Endothelial cell of umbilical vein (primary cell): ENCODE results near the gene CARD9. TPM values are rescaled to one million over a fixed set of nuclear protein-coding genes. Genes with fewer than 3 reads are reported as not detected.
A peak's percentile ranks its signal among the peaks of the same experiment; 100 is the strongest.

Source experiments
- BruUV-seq: library from RNA; stranded (reverse); fragments of 400-500 nt; replicated peaks from 2 replicates; lab custom pipeline; 2021; lab: Mats Ljungman, UMichigan
- CTCF ChIA-PET: fragments of 300-600, 350-600 bp; sonication (Branson Sonifier 250); formaldehyde crosslinking; loops from one replicate; lab custom pipeline; 2021; ENCODE audit warnings: antibody characterized with exemption, inconsistent platforms; lab: Charles Lee
- POLR2A ChIA-PET: fragments of 300-600, 350-600 bp; sonication (Branson Sonifier 250); formaldehyde crosslinking; loops from one replicate; lab custom pipeline; 2021; ENCODE audit warnings: antibody characterized with exemption, inconsistent platforms; lab: Charles Lee
- DNase-seq: peaks from one replicate; pipeline ENCODE4 v3.0.0-alpha.2; 2011; ENCODE audit warnings: low read depth, low spot score
- FAIRE-seq: peaks from 2 replicates; lab custom pipeline; 2011; peaks lifted over from hg19 to GRCh38; lab: Jason Lieb, UNC
- H2AFZ ChIP-seq: 2 replicates; pipeline ENCODE4 v1.6.0; 2012; ENCODE audit warnings: low read depth, low read length, control low read depth, inconsistent platforms
- H3K27ac ChIP-seq: 2 replicates; pipeline ENCODE4 v1.5.1; 2011; ENCODE audit warnings: low read depth, mild to moderate bottlenecking, control low read depth, low read length, moderate library complexity; ENCODE audit not compliant: insufficient read depth
- H3K27me3 ChIP-seq, 2 experiments: 2 replicates each; pipeline versions ENCODE4 v1.6.0 to v1.6.1; 2011; ENCODE audit warnings: low read length in 2 of 2, mixed read lengths in 1 of 2; ENCODE audit not compliant: control insufficient read depth in 2 of 2, insufficient read depth in 2 of 2
- H3K36me3 ChIP-seq, 2 experiments: 2 replicates in 1 of 2; 3 replicates in 1 of 2; pipeline ENCODE4 v1.5.1; 2011; ENCODE audit warnings: low read length in 2 of 2, mild to moderate bottlenecking in 1 of 2, moderate library complexity in 1 of 2; ENCODE audit not compliant: control insufficient read depth in 2 of 2, insufficient read depth in 2 of 2; ENCODE audit errors: extremely low read depth in 1 of 2
- H3K4me1 ChIP-seq: 3 replicates; pipeline ENCODE4 v1.5.1; 2011; ENCODE audit warnings: mild to moderate bottlenecking, low read length; ENCODE audit not compliant: control insufficient read depth, insufficient read depth; ENCODE audit errors: extremely low read depth
- H3K4me2 ChIP-seq: 2 replicates; pipeline ENCODE4 v1.6.1; 2011; ENCODE audit warnings: low read length, control low read depth, mixed read lengths; ENCODE audit not compliant: insufficient read depth
- H3K4me3 ChIP-seq, 3 experiments: fragments of 200-600 bp in 1 of 3; sonication (generic), shearing (Covaris generic) in 1 of 3; replicated peaks in 1 of 3; 2 replicates each; pipeline ENCODE4 v1.5.1; 2011 to 2016; ENCODE audit warnings: control low read depth in 3 of 3, low read length in 3 of 3, mild to moderate bottlenecking in 2 of 3, inconsistent platforms in 1 of 3, low read depth in 1 of 3, moderate library complexity in 1 of 3; ENCODE audit not compliant: insufficient read depth in 1 of 3
- H3K79me2 ChIP-seq: 2 replicates; pipeline ENCODE4 v1.6.0; 2012; ENCODE audit warnings: low read length, inconsistent platforms; ENCODE audit not compliant: control insufficient read depth, insufficient read depth
- H3K9ac ChIP-seq: replicated peaks from 2 replicates; pipeline ENCODE3; 2011; ENCODE audit warnings: low read length, control low read depth; ENCODE audit not compliant: insufficient read depth; ENCODE audit errors: extremely low read depth
- H3K9me1 ChIP-seq: replicated peaks from 3 replicates; pipeline ENCODE4 v1.6.0; 2011; ENCODE audit warnings: mild to moderate bottlenecking, low read length; ENCODE audit not compliant: control insufficient read depth, insufficient read depth; ENCODE audit errors: extremely low read depth
- H3K9me3 ChIP-seq: replicated peaks from 2 replicates; pipeline ENCODE4 v1.5.1; 2012; ENCODE audit warnings: low read length, inconsistent platforms; ENCODE audit not compliant: control insufficient read depth, insufficient read depth
- H4K20me1 ChIP-seq: replicated peaks from 2 replicates; pipeline ENCODE3; 2011; ENCODE audit warnings: mild to moderate bottlenecking, low read length; ENCODE audit not compliant: control insufficient read depth, insufficient read depth; ENCODE audit errors: extremely low read depth
- EZH2 ChIP-seq: IDR thresholded peaks from 2 replicates; pipeline ENCODE4 v1.6.1; 2012; ENCODE audit warnings: borderline replicate concordance, low read depth, mild to moderate bottlenecking, moderate library complexity, low read length, inconsistent platforms; ENCODE audit not compliant: severe bottlenecking
- FOS ChIP-seq: IDR thresholded peaks from 2 replicates; pipeline ENCODE4 v1.6.1; 2011; ENCODE audit warnings: mild to moderate bottlenecking, low read length, moderate library complexity, borderline replicate concordance; ENCODE audit not compliant: insufficient read depth
- GATA2 ChIP-seq: IDR thresholded peaks from 2 replicates; pipeline ENCODE4 v1.7.0; 2011; ENCODE audit warnings: low read depth, mild to moderate bottlenecking, moderate library complexity, mixed read lengths, low read length; ENCODE audit not compliant: insufficient read length, insufficient read depth
- JUN ChIP-seq: IDR thresholded peaks from 2 replicates; pipeline ENCODE4 v1.6.1; 2011; ENCODE audit warnings: borderline replicate concordance, low read depth; ENCODE audit not compliant: insufficient read length, insufficient read depth
- MYC ChIP-seq: IDR thresholded peaks from one replicate; pipeline ENCODE4 v1.6.1; 2011; ENCODE audit warnings: mild to moderate bottlenecking, low read depth, low read length
- POLR2A ChIP-seq: IDR thresholded peaks from 2 replicates; pipeline ENCODE4 v1.6.1; 2012; ENCODE audit warnings: low read depth, mild to moderate bottlenecking, control low read depth, low read length
- POLR2AphosphoS5 ChIP-seq: IDR thresholded peaks from 2 replicates; pipeline ENCODE4 v1.6.1; 2012; ENCODE audit warnings: low read depth, mild to moderate bottlenecking, control low read depth, low read length, moderate library complexity; ENCODE audit not compliant: insufficient read depth
- dilution Hi-C: fragments of 300-500 bp; cut with MboI; formaldehyde crosslinking; loops from one replicate; pipeline ENCODE4 v1.15.0; 2019; ENCODE audit warnings: low sequenced_read_pairs; ENCODE audit not compliant: extremely low pct_ligation_motif_present
- intact Hi-C: fragments of 100-400 bp; cut with micrococcal nuclease; formaldehyde crosslinking; loops from one replicate; pipeline ENCODE4 v1.10.0; 2022
- polyA plus RNA-seq, 4 experiments: library from polyadenylated mRNA; depleted of rRNA in 3 of 4; stranded (reverse) in 3 of 4; unstranded in 1 of 4; fragments of >200 nt; gene quantifications; 2 replicates each; pipeline versions ENCODE4 v1.2.1 to v1.2.3, GENCODE V29; 2011 to 2012; ENCODE audit warnings: missing spikeins in 1 of 4
- total RNA-seq: library from RNA; stranded (reverse); gene quantifications from 2 replicates; pipeline ENCODE4 v1.2.3, GENCODE V29; 2021
- TF ChIP-seq, protein P1 (sequence below), 2 donors: IDR thresholded peaks; 1 replicate in 1 of 2; 2 replicates in 1 of 2; pipeline ENCODE4 v1.5.1; 2011; ENCODE audit warnings: low read length in 2 of 2, mild to moderate bottlenecking in 2 of 2, moderate library complexity in 2 of 2, control low read depth in 1 of 2, inconsistent platforms in 1 of 2, low read depth in 1 of 2; ENCODE audit not compliant: insufficient read depth in 1 of 2; ENCODE audit errors: extremely low read depth in 1 of 2
- TF ChIP-seq, protein P2 (sequence below): IDR thresholded peaks from 2 replicates; pipeline ENCODE4 v1.6.1; 2011; ENCODE audit not compliant: insufficient read depth, insufficient read length

The CARD9 gene
- total and polyA plus RNA-seq, 2 donors (not counting 3 experiments of a cell fraction or from before 2014, with no cell fraction given) = 0.22 to 0.71 TPM

DNA sequence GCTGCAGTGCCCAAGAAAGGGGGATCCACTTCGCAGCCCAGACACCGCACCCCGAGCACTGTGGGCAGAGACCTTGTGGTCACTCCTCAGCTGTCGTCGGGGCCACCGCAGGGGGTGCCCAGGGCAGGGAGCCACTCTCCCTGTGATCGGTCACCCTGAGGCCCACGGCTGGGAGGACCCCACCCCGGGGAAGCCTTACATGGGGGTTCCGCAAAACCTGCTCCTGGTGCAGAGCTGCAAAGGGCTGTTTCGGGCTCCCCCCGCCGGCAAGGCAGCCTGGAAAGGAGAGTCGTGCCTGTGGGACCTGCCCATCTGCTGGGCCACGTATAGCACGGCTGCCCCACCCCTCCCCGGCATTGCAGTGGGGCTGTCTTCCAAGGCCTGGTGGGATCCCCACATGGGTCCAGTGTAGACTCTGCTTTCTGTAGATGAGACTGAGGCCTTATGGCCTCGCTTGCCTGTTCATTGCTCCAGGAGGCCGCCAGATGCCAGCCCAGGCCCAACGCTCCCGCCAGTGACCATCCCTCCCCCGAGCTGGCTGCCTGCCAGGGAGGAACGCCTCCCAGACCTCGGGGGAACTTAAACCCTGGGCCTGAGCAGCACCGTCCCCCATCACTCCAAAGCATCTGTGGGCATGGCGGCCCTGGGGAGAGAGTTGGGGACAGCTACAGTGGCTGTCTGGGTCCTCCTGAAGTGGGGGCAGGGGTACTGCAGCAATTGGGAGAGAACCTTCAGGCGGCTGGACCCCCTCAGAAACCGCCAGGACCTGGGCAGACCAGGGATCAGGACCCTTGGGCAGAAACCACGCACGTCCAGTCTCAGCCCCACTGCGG lies 8.3 kb downstream of the CARD9 start:
- peaks cover 3% of the 10 kb centered on the region for H3K79me2 ChIP-seq
- ChIA-PET CTCF (interaction anchor here (0.6 to 2.4 kb wide), 4 partner anchors 12 to 53 kb away, joined by 3 to 27 read pairs (median 6); no protein-coding TSS in a partner anchor), POLR2A (no interaction called here)
- no peaks in the 10 kb centered on the region for H3K27me3 ChIP-seq
- H3K36me3 ChIP-seq = no peaks in the 10 kb centered on the region
- H4K20me1 ChIP-seq = no peaks in the 10 kb centered on the region
- BruUV-seq = no TSS peak
- DNase-seq (no peak), FAIRE-seq (no peak)
- no peaks in the 10 kb centered on the region for H3K9me1 ChIP-seq
- intact Hi-C loops (no loop called here), dilution Hi-C loops (no loop called here)
- no peak overlapping the region for H3K4me3 ChIP-seq
- peaks cover 7% of the 10 kb centered on the region for H3K4me1 ChIP-seq
- no peak overlapping the region for H3K4me2 ChIP-seq
- no peak overlapping the region for H3K27ac ChIP-seq
- no peak overlapping the region for H2AFZ ChIP-seq
- no peak overlapping the region for H3K9ac ChIP-seq
- no peak for TF ChIP-seq POLR2AphosphoS5
- no peaks in the 10 kb centered on the region for H3K9me3 ChIP-seq

DNA sequence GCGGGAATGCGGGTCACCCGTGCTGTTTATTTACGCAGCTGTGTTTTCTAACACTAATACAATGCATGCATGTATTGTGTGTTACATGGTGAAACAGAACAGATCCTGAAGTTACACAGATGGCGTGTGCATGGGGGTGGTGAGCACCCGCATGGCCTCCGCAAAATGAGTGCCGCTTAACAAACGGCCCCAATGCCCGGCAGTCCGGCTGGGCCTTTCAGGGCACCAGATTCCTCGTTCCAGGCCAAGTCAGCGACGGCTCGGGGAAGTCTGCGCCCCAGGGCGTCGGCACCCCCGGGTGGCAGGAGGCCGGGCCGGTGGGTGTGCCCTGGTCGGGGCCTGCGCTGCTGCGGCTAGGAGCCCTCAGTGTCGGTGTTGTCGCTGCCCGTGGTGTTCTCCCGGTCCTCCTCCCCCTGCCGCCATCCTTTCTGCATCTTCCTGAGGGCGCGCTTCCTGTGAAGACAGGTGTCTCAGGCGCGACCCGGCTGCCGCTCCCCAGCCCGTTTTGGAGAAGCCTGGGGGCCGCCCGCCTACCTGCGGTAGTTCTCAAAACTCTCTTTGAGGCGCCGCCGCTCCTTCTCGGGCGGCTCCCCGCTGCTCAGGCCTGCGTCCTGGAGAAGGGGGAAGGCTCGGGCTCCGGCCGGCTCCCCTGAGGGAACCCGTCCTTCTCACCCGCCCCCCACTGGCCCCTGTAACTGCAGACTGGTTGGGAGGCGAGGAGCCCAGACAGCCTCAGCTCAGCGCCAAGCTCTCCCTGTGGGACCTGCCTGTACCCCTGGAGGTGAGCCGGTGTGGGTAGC lies 9.3 kb downstream of the CARD9 start:
- Histone ChIP-seq H2AFZ (no peak overlapping the region), H3K79me2 (peaks cover 3% of the 10 kb centered on the region), H3K9me1 (no peaks in the 10 kb centered on the region), H3K4me3 (peak overlapping the region in 1 of 3 experiments; percentile 9), H4K20me1 (no peaks in the 10 kb centered on the region), H3K27ac (no peak overlapping the region), H3K4me1 (peaks cover 7% of the 10 kb centered on the region), H3K9ac (no peak overlapping the region), H3K4me2 (peak overlapping the region; percentile 27), H3K9me3 (no peaks in the 10 kb centered on the region), H3K27me3 (no peaks in the 10 kb centered on the region), H3K36me3 (no peaks in the 10 kb centered on the region)
- intact Hi-C loops (loop anchor here (1.0 to 2.0 kb wide), 4 partner anchors 22 to 349 kb away; partner anchors contain the start of genes DIPK1B and SNAPC4), dilution Hi-C loops (no loop called here)
- TF ChIP-seq MYC (no peak), JUN (no peak), POLR2AphosphoS5 (no peak), EZH2 (no peak), FOS (no peak), GATA2 (no peak), POLR2A (no peak)
- TF ChIP-seq, protein P1, sequence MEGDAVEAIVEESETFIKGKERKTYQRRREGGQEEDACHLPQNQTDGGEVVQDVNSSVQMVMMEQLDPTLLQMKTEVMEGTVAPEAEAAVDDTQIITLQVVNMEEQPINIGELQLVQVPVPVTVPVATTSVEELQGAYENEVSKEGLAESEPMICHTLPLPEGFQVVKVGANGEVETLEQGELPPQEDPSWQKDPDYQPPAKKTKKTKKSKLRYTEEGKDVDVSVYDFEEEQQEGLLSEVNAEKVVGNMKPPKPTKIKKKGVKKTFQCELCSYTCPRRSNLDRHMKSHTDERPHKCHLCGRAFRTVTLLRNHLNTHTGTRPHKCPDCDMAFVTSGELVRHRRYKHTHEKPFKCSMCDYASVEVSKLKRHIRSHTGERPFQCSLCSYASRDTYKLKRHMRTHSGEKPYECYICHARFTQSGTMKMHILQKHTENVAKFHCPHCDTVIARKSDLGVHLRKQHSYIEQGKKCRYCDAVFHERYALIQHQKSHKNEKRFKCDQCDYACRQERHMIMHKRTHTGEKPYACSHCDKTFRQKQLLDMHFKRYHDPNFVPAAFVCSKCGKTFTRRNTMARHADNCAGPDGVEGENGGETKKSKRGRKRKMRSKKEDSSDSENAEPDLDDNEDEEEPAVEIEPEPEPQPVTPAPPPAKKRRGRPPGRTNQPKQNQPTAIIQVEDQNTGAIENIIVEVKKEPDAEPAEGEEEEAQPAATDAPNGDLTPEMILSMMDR (IDR thresholded peaks at IDR 0.05; ENCODE audit: extremely low read depth in 1 of 2, insufficient read depth in 1 of 2, low read depth in 1 of 2, low read length in 2 of 2) = no peak
- TF ChIP-seq, protein P2, sequence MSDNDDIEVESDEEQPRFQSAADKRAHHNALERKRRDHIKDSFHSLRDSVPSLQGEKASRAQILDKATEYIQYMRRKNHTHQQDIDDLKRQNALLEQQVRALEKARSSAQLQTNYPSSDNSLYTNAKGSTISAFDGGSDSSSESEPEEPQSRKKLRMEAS = no peak
- no peak for FAIRE-seq
- ChIA-PET POLR2A (interaction anchor here (1.2 kb wide), 1 partner anchor 18 kb away, joined by 5 read pairs; no protein-coding TSS in a partner anchor), CTCF (interaction anchor here (0.6 to 2.4 kb wide), 7 partner anchors 10 to 52 kb away, joined by 3 to 27 read pairs (median 7); no protein-coding TSS in a partner anchor)
- no TSS peak for BruUV-seq
- DNase-seq = no peak
